Stimulated activated memory B cell treated with anti-CD40 and anti-IgM and Interleukin-4, amounts not matched to agents 10 μg/mL and 1 μg/mL and 100 μg/mL, for 72 hours (primary cell): ENCODE data around the gene C1orf21.
A peak's percentile ranks its signal among the peaks of the same experiment; 100 is the strongest.
"Not testable (repeated sequence)": the region's sequence is repeated elsewhere in the genome, so short reads cannot be mapped to it uniquely, and the experiment has no call there.

Experiments used
- ATAC-seq: fragments of 150-1000 bp; cut with Tn5 transposase; 2 replicates; pipeline ENCODE4 v1.10.0; 2021
- H3K27ac Mint-ChIP-seq: one replicate; pipeline ENCODE4 v1.8.0; 2022; ENCODE audit warnings: mild to moderate bottlenecking, mixed read lengths
- H3K27me3 Mint-ChIP-seq: one replicate; pipeline ENCODE4 v1.8.0; 2022; ENCODE audit warnings: mixed read lengths
- H3K36me3 Mint-ChIP-seq: one replicate; pipeline ENCODE4 v1.8.0; 2022; ENCODE audit warnings: mixed read lengths
- H3K4me1 Mint-ChIP-seq: one replicate; pipeline ENCODE4 v1.8.0; 2022; ENCODE audit warnings: mixed read lengths
- H3K4me3 Mint-ChIP-seq: one replicate; pipeline ENCODE4 v1.8.0; 2022; ENCODE audit warnings: mild to moderate bottlenecking, moderate library complexity, mixed read lengths
- H3K9me3 Mint-ChIP-seq: one replicate; pipeline ENCODE4 v1.8.0; 2022; ENCODE audit warnings: mixed read lengths

Gene C1orf21

DNA sequence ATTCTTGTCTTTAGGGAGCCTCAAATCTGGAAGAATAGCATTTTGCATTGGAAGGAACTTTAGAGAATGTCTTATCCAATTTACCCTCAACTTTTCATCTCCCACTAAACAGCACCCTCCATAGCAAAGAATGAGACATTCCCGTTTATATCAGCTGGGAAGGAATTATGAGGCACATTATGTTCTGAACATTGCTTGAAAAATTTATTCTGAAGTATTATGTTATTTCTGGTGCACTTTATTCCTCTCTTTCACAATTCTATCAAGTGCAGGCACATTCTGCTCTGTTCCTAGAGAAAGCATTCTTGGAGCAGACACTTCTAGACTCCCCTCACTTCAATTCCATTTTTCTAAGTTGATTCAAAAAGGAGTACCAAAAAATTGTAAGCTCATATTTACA lies 220.0 kb downstream of the C1orf21 start:
- no peak overlapping the region for H3K27ac Mint-ChIP-seq
- no peaks in the 10 kb centered on the region for H3K36me3 Mint-ChIP-seq
- H3K9me3 Mint-ChIP-seq, result no peaks in the 10 kb centered on the region
- ATAC-seq, result no peak
- H3K4me3 Mint-ChIP-seq, result no peak overlapping the region
- no peaks in the 10 kb centered on the region for H3K4me1 Mint-ChIP-seq
- H3K27me3 Mint-ChIP-seq, result peaks cover 9% of the 10 kb centered on the region

GRCh38 chr1:184608581-184608980 lies 221.8 kb downstream of the C1orf21 start:
- no peak for ATAC-seq
- no peaks in the 10 kb centered on the region for H3K9me3 Mint-ChIP-seq
- no peak overlapping the region for H3K27ac Mint-ChIP-seq
- peaks cover 9% of the 10 kb centered on the region for H3K27me3 Mint-ChIP-seq
- H3K4me1 Mint-ChIP-seq, result no peaks in the 10 kb centered on the region
- H3K4me3 Mint-ChIP-seq, result no peak overlapping the region
- H3K36me3 Mint-ChIP-seq, result no peaks in the 10 kb centered on the region

- peaks cover 9% of the 10 kb centered on the region for H3K27me3 Mint-ChIP-seq
- H3K4me3 Mint-ChIP-seq, result no peak overlapping the region
- no peaks in the 10 kb centered on the region for H3K36me3 Mint-ChIP-seq
- no peak for ATAC-seq
- no peaks in the 10 kb centered on the region for H3K9me3 Mint-ChIP-seq
- H3K27ac Mint-ChIP-seq, result no peak overlapping the region
- no peaks in the 10 kb centered on the region for H3K4me1 Mint-ChIP-seq
These were observed 222.2 kb downstream of the C1orf21 start for GRCh38 chr1:184608990-184609389.

- Mint-ChIP-seq H3K36me3 (no peaks in the 10 kb centered on the region), H3K4me3 (no peak overlapping the region), H3K4me1 (no peaks in the 10 kb centered on the region), H3K27me3 (peaks cover 9% of the 10 kb centered on the region), H3K27ac (no peak overlapping the region), H3K9me3 (no peaks in the 10 kb centered on the region)
- no peak for ATAC-seq
These were observed 224.2 kb downstream of the C1orf21 start for GRCh38 chr1:184610876-184611595.

- not testable (repeated sequence) for ATAC-seq, H3K4me3 Mint-ChIP-seq, H3K27ac Mint-ChIP-seq, H3K36me3 Mint-ChIP-seq, H3K9me3 Mint-ChIP-seq, H3K4me1 Mint-ChIP-seq
- H3K27me3 Mint-ChIP-seq, result peaks cover 13% of the 10 kb centered on the region
These were observed 225.4 kb downstream of the C1orf21 start for GRCh38 chr1:184612229-184612628.

- ATAC-seq, result no peak
- Mint-ChIP-seq H3K27me3 (peaks cover 10% of the 10 kb centered on the region), H3K4me1 (no peaks in the 10 kb centered on the region), H3K36me3 (no peaks in the 10 kb centered on the region), H3K4me3 (no peak overlapping the region), H3K27ac (no peak overlapping the region), H3K9me3 (no peaks in the 10 kb centered on the region)
These were observed 227.8 kb downstream of the C1orf21 start for GRCh38 chr1:184614667-184615066.

GRCh38 chr1:184615301-184615700 lies 228.5 kb downstream of the C1orf21 start:
- H3K4me3 Mint-ChIP-seq, result no peak overlapping the region
- H3K27me3 Mint-ChIP-seq, result peaks cover 10% of the 10 kb centered on the region
- no peaks in the 10 kb centered on the region for H3K36me3 Mint-ChIP-seq
- H3K4me1 Mint-ChIP-seq, result no peaks in the 10 kb centered on the region
- no peak for ATAC-seq
- no peak overlapping the region for H3K27ac Mint-ChIP-seq
- no peaks in the 10 kb centered on the region for H3K9me3 Mint-ChIP-seq

GRCh38 chr1:184616504-184616903 lies 229.7 kb downstream of the C1orf21 start:
- H3K36me3 Mint-ChIP-seq, result no peaks in the 10 kb centered on the region
- H3K9me3 Mint-ChIP-seq, result no peaks in the 10 kb centered on the region
- no peak overlapping the region for H3K4me3 Mint-ChIP-seq
- H3K27ac Mint-ChIP-seq, result no peak overlapping the region
- H3K27me3 Mint-ChIP-seq, result peaks cover 10% of the 10 kb centered on the region
- no peak for ATAC-seq
- H3K4me1 Mint-ChIP-seq, result no peaks in the 10 kb centered on the region

DNA sequence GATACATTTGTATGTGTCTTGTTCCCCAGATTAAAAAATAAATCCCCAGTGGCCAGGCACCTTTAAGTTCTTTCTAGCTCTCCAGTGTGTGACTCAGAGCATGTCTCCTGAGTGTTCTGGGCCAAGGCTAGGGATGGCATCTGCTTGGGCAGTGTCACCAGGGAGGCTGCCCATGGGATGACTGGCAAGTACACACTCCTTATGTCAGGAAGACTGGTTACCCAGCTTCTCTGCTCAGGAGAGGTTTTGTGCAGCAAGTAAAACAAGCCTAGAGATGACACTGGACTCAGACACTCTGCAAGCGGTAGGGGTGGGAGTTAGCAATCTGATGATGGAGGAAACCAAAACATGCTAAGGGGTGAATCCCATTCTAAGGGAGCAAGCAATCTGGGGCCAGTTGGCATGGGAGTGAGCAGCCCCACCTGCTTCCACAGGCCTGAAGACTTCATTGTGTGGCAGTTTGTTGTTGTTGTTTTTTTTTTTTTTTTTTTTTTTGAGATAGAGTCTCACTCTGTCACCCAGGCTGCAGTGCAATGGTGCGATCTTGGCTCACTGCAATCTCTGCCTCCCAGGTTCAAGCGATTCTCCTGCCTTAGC lies 230.7 kb downstream of the C1orf21 start:
- H3K36me3 Mint-ChIP-seq, result no peaks in the 10 kb centered on the region
- no peak overlapping the region for H3K4me3 Mint-ChIP-seq
- peaks cover 10% of the 10 kb centered on the region for H3K27me3 Mint-ChIP-seq
- H3K27ac Mint-ChIP-seq, result no peak overlapping the region
- ATAC-seq, result no peak
- peaks cover 3% of the 10 kb centered on the region for H3K9me3 Mint-ChIP-seq
- H3K4me1 Mint-ChIP-seq, result no peaks in the 10 kb centered on the region

- H3K9me3 Mint-ChIP-seq, result peaks cover 3% of the 10 kb centered on the region
- H3K27me3 Mint-ChIP-seq, result peaks cover 10% of the 10 kb centered on the region
- ATAC-seq, result no peak
- no peak overlapping the region for H3K4me3 Mint-ChIP-seq
- H3K27ac Mint-ChIP-seq, result no peak overlapping the region
- no peaks in the 10 kb centered on the region for H3K4me1 Mint-ChIP-seq
- no peaks in the 10 kb centered on the region for H3K36me3 Mint-ChIP-seq
These were observed 232.0 kb downstream of the C1orf21 start for GRCh38 chr1:184618851-184619250.

- Mint-ChIP-seq H3K27me3 (peaks cover 13% of the 10 kb centered on the region), H3K9me3 (peaks cover 3% of the 10 kb centered on the region), H3K27ac (no peak overlapping the region), H3K4me3 (no peak overlapping the region), H3K4me1 (no peaks in the 10 kb centered on the region), H3K36me3 (no peaks in the 10 kb centered on the region)
- no peak for ATAC-seq
These were observed 233.6 kb downstream of the C1orf21 start for GRCh38 chr1:184620469-184620868.

DNA sequence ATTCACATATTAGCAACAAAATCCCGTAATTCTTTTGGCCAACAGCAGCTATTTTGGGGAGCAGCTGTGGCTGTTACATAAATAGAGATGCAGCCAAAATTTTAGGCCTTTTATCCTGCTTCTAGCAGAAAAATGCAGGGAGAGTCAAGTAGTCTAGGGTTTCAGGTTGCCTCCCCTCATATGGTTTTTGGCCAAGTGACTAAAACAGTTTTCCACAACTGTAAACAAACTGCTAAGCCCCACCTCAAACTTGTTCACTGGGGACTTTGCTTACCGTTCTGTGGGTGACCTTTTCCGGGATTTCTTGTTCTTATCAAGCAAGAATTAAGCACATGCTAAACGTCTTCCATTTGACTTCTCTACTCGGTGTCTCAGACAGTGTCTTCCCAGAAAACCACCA lies 234.4 kb downstream of the C1orf21 start:
- Mint-ChIP-seq H3K27me3 (peaks cover 21% of the 10 kb centered on the region), H3K27ac (no peak overlapping the region), H3K9me3 (peaks cover 3% of the 10 kb centered on the region), H3K4me1 (no peaks in the 10 kb centered on the region), H3K36me3 (no peaks in the 10 kb centered on the region), H3K4me3 (no peak overlapping the region)
- ATAC-seq, result no peak

GRCh38 chr1:184622136-184622823 lies 235.5 kb downstream of the C1orf21 start:
- Mint-ChIP-seq H3K4me3 (no peak overlapping the region), H3K27ac (no peak overlapping the region), H3K36me3 (no peaks in the 10 kb centered on the region), H3K4me1 (no peaks in the 10 kb centered on the region), H3K27me3 (peaks cover 25% of the 10 kb centered on the region), H3K9me3 (peaks cover 3% of the 10 kb centered on the region)
- peak; percentile 9 for ATAC-seq

DNA sequence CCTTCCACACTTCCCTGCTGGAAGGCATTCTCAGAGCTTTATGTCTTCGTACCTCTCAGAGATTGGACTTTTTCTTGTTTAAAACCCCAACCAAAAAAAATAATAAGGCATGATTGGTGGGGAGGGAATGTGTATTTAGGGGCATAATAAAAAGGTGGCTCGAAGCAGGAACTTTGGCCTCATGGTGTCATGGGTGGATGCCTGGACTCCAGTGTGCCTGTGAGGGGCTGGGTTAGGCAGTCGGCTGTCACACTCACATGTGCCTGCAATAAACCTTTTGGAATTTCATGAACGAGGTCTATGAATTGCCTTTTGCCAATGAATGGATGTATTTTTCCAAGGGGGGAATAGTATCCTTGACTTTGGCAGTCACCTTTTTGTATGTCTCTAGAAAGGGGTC lies 236.6 kb downstream of the C1orf21 start:
- no peak overlapping the region for H3K4me3 Mint-ChIP-seq
- peaks cover 3% of the 10 kb centered on the region for H3K9me3 Mint-ChIP-seq
- H3K4me1 Mint-ChIP-seq, result no peaks in the 10 kb centered on the region
- H3K36me3 Mint-ChIP-seq, result no peaks in the 10 kb centered on the region
- H3K27me3 Mint-ChIP-seq, result peaks cover 19% of the 10 kb centered on the region
- no peak overlapping the region for H3K27ac Mint-ChIP-seq
- no peak for ATAC-seq

DNA sequence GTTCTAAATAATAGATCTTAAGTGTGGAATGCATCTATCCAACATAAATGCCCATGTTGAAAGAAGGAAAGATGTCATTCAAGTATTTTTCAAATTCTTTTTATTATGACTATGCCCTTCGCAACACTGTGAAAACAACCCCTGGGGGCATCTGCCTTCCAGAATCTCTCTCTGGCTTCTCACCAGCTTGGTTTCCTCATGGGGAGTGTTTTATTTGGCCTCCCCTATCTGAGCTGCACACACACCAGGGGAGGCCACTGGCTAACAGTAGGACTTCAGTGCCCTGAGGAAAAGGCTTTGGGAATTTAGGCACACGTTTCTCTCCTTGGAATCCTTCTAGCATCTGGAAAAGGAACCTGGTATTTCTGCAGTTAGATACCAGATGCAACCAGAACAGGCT lies 237.2 kb downstream of the C1orf21 start:
- Mint-ChIP-seq H3K27ac (no peak overlapping the region), H3K9me3 (peaks cover 3% of the 10 kb centered on the region), H3K4me3 (no peak overlapping the region), H3K4me1 (no peaks in the 10 kb centered on the region), H3K27me3 (peaks cover 19% of the 10 kb centered on the region), H3K36me3 (no peaks in the 10 kb centered on the region)
- no peak for ATAC-seq

- peaks cover 3% of the 10 kb centered on the region for H3K9me3 Mint-ChIP-seq
- H3K4me3 Mint-ChIP-seq, result no peak overlapping the region
- no peak overlapping the region for H3K27ac Mint-ChIP-seq
- H3K4me1 Mint-ChIP-seq, result no peaks in the 10 kb centered on the region
- peaks cover 19% of the 10 kb centered on the region for H3K27me3 Mint-ChIP-seq
- ATAC-seq, result no peak
- no peaks in the 10 kb centered on the region for H3K36me3 Mint-ChIP-seq
These were observed 237.8 kb downstream of the C1orf21 start for GRCh38 chr1:184624626-184625025.
